Kidney epithelial cell (primary cell): ENCODE data around the gene BTBD3. TPM values are rescaled to one million over a fixed set of nuclear protein-coding genes. Genes with fewer than 3 reads are reported as not detected.

Experiments used
- DNase-seq: peaks from one replicate; pipeline ENCODE4 v3.0.0-alpha.2; 2010; ENCODE audit warnings: low read depth
- H3K27me3 ChIP-seq: 2 replicates; pipeline ENCODE4 v1.6.0; 2011; ENCODE audit warnings: low read length; ENCODE audit not compliant: control insufficient read depth, insufficient read depth
- H3K36me3 ChIP-seq: 2 replicates; pipeline ENCODE4 v1.5.1; 2011; ENCODE audit warnings: low read length; ENCODE audit not compliant: control insufficient read depth, insufficient read depth
- H3K4me3 ChIP-seq: 2 replicates; pipeline ENCODE4 v1.5.1; 2011; ENCODE audit warnings: low read depth, mild to moderate bottlenecking, control low read depth, low read length
- total RNA-seq: library from RNA; depleted of rRNA; stranded (reverse); fragments of >200 nt; gene quantifications from 2 replicates; pipeline ENCODE4 v1.2.3, GENCODE V29; 2015
- TF ChIP-seq, protein P1 (sequence below): IDR thresholded peaks from 2 replicates; pipeline ENCODE4 v1.5.1; 2011; ENCODE audit warnings: mild to moderate bottlenecking, moderate library complexity, low read length, control low read depth, inconsistent platforms; ENCODE audit not compliant: insufficient read depth, poor library complexity, severe bottlenecking

Gene BTBD3
- total RNA-seq, 1 donor from 2014 or later, result 31.6 TPM

DNA sequence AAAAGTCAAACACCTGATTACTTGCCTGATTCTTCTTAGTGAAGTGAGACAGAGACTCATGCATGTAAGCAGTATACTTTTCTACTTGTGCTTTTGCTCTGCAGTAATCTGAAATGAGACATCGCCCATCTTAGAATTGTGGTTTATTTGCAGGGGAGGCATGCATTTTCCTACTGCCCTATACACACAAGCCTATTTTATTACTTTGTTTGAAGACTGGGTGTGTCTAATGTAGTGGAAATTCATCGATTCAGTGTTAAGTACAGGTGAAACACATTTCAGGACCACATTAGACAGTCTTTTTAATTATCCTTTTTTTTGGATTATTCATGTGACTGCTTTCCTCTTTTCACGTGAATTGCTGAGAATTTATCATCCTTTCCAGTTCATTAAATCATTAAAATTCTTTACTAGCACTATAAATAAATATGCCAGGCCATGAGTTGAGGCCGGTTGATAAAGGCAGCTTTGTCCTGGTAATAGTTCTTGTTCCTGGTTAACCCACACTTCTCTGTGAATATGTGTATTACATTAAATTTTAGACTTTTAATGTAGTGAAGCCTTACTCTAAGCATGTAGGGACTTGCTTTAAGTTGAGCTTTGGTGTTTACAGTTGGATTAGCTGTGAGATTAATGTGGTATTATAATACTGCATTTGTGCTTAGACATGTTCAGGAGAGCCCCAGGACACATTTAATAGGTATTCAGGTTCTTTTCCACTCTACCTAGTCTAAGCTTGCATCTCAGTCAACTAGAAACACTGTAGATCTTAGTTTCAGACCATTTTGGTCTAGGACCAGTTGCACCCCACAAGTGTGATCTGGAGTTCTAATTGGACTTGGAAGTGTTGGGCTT is 10.8 kb upstream of the BTBD3 start:
- TF ChIP-seq, protein P1, sequence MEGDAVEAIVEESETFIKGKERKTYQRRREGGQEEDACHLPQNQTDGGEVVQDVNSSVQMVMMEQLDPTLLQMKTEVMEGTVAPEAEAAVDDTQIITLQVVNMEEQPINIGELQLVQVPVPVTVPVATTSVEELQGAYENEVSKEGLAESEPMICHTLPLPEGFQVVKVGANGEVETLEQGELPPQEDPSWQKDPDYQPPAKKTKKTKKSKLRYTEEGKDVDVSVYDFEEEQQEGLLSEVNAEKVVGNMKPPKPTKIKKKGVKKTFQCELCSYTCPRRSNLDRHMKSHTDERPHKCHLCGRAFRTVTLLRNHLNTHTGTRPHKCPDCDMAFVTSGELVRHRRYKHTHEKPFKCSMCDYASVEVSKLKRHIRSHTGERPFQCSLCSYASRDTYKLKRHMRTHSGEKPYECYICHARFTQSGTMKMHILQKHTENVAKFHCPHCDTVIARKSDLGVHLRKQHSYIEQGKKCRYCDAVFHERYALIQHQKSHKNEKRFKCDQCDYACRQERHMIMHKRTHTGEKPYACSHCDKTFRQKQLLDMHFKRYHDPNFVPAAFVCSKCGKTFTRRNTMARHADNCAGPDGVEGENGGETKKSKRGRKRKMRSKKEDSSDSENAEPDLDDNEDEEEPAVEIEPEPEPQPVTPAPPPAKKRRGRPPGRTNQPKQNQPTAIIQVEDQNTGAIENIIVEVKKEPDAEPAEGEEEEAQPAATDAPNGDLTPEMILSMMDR, result no peak
- Histone ChIP-seq H3K27me3 (no peaks in the 10 kb centered on the region), H3K36me3 (no peaks in the 10 kb centered on the region), H3K4me3 (no peak overlapping the region)
- DNase-seq, result no peak

DNA sequence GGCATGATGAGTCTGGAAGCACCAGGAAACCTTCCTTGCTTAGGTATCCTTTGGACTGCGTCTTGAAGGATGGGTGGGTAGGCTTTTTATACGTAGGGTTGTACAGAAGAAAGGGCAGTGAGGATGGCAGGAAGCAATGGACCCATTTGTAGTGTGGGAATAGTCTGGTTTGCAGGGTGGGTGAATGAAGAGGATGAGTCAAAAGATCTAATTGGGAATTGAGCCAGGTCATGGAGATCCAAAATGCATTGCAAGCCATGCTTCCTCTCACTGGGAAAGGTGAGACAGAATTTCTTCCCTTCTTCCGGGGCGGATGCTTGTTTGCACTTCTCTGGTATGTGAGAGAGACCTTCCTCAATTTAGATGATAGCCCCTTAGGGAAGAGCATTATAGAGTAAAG is 10.1 kb upstream of the BTBD3 start:
- TF ChIP-seq, protein P1, result no peak
- Histone ChIP-seq H3K36me3 (no peaks in the 10 kb centered on the region), H3K27me3 (no peaks in the 10 kb centered on the region), H3K4me3 (no peak overlapping the region)
- no peak for DNase-seq

DNA sequence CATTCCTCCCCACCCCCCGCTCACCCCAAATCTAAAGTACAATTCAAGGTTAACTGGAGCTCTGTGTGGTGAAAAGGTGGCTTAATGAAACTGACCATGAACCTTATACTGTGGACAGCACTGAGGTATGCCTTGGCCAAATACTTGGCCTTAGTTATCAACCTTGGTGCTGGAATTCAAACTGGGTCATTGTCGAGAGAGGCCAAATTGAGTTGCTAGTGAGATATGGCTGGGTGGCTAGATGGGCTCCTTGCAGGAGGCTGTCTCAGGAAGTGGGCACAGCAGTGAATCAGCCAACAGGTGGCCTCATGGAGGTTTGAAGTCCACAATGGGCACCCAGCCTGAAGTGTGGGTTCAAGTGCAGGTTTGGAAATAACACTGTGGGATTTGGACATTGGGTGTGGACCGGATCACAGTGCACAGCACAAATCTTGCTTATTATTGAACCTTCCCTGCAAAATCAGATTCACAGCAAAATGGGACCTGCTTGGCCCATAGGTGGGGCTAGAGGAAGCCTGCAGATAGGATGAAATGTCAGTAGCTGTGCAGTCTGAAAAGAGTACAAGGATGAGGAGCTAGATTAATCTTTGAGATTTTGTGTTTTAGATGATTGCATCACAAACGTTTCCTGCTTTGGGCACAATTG is 5.6 kb upstream of the BTBD3 start:
- TF ChIP-seq, protein P1, result peak; percentile 44
- no peaks in the 10 kb centered on the region for H3K27me3 ChIP-seq
- DNase-seq, result no peak

DNA sequence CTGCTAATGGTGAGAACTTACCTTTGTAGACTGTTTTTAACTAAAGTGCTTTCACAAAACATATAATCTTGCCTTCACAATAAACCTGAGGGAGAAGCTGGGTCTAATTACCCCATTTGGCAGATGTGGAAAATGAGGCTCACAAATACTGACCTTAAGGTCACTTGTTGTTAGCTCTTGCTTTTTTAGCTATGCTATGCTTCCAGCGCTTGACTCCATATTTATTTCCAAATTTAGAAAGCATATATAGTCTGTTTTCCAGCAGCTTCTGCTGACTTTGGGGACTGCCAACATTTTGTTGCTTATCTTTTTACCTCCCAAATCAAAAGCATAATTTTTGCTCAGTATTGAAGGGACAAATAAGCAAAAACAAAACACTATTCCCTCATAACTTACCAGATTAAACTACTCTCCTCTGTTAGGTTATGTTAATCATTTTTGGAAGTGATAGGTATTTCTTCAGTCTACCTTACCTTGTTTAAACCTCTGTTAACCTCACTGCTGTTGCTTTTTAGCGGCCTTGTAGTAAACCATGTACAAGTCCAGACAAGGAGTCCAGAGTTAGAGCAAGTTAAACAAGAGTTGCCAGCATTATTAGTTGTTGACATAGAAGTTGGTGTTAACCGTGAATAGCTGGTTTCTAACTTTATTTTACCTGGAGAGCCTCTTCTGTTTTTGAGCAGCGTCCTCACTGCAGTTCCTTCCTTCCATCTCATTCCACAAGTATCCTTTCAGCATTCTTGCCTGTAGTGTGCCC is 4.9 kb upstream of the BTBD3 start:
- TF ChIP-seq, protein P1, result no peak
- Histone ChIP-seq H3K4me3 (no peak overlapping the region), H3K36me3 (no peaks in the 10 kb centered on the region), H3K27me3 (no peaks in the 10 kb centered on the region)
- no peak for DNase-seq

More for the DNA sequence above, 5.6 kb upstream of the BTBD3 start:
- Histone ChIP-seq H3K36me3 (no peaks in the 10 kb centered on the region), H3K4me3 (no peak overlapping the region)

DNA sequence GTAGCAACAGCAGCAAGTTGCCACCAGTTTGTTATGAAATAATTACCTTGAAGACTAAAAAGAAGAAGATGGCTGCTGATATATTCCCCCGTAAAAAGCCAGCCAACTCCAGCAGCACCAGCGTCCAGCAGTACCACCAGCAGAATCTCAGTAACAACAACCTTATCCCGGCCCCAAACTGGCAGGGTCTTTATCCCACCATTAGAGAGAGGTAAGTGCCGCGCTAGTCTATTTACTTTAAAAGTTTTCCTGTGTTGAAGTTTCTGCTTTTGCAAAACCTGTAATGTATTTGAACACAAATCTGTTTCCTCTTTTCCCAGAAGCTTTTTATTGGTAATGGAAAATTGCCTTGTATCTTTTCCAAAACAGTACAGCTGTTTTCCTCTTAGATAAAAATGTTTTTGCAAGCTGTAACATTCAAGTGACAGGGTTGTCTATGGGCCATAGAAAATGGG is 725 bp downstream of the BTBD3 start:
- TF ChIP-seq, protein P1, result no peak
- H3K4me3 ChIP-seq, result no peak overlapping the region
- H3K27me3 ChIP-seq, result no peaks in the 10 kb centered on the region
- DNase-seq, result no peak
- H3K36me3 ChIP-seq, result peaks cover 1% of the 10 kb centered on the region
